A549 (cell line): ENCODE results near the gene ATP6V0A4.

Experiments used
- CTCF ChIP-seq: fragments of >200 bp; sonication (Bioruptor Twin); formaldehyde crosslinking; IDR thresholded peaks from 3 replicates; pipeline ENCODE4 v1.5.1; 2016
- HOXB13 ChIP-seq: fragments of 250-450 bp; sonication (Bioruptor Pico); IDR thresholded peaks from 2 replicates; pipeline ENCODE4 v1.5.0; 2020; ENCODE audit warnings: low read depth, mild to moderate bottlenecking, moderate library complexity
- POLR2A ChIP-seq: IDR thresholded peaks from 2 replicates; pipeline ENCODE4 v1.6.1; 2012; ENCODE audit warnings: mild to moderate bottlenecking, low read length
- SMC3 ChIP-seq: fragments of >200 bp; sonication (Bioruptor Twin); formaldehyde crosslinking; IDR thresholded peaks from 3 replicates; pipeline ENCODE4 v1.6.1; 2018; ENCODE audit warnings: inconsistent platforms
- ZNF302 ChIP-seq: fragments of 250-450 bp; sonication (Bioruptor Pico); IDR thresholded peaks from 2 replicates; pipeline ENCODE4 v1.9.0; 2021; ENCODE audit warnings: inconsistent platforms, mild to moderate bottlenecking, moderate library complexity

- TF ChIP-seq CTCF (no peak), ZNF302 (no peak), SMC3 (no peak), POLR2A (no peak), HOXB13 (CRISPR knock-in tag) (no peak)
Measured at GRCh38 chr7:138748666-138749065, 49.3 kb downstream of the ATP6V0A4 start.
